GM23338 (cell line): ENCODE data around the gene CDH20.
"Not testable (repeated sequence)": the region's sequence is repeated elsewhere in the genome, so short reads cannot be mapped to it uniquely, and the experiment has no call there.

Source experiments
- CTCF ChIP-seq, 2 experiments: fragments of 200-600 bp in 1 of 2; sonication (generic) in 1 of 2; conservative IDR thresholded peaks; 2 replicates each; pipeline versions ENCODE4 v1.5.1 to v1.6.1; 2016 to 2017; ENCODE audit warnings: antibody characterized with exemption in 2 of 2, low read depth in 2 of 2, mild to moderate bottlenecking in 2 of 2, moderate library complexity in 1 of 2
- ETS1 ChIP-seq: IDR thresholded peaks from 2 replicates; pipeline ENCODE4 v1.6.1; 2016; ENCODE audit warnings: antibody characterized with exemption
- EZH2 ChIP-seq: fragments of 200-600 bp; sonication (generic); IDR thresholded peaks from one replicate; pipeline ENCODE4 v1.8.0; 2017; ENCODE audit warnings: antibody characterized with exemption, mild to moderate bottlenecking, low read depth; ENCODE audit not compliant: unreplicated experiment
- EZH2phosphoT487 ChIP-seq: fragments of 200-600 bp; sonication (generic); IDR thresholded peaks from one replicate; pipeline ENCODE4 v1.8.1; 2018; ENCODE audit warnings: antibody characterized with exemption; ENCODE audit not compliant: unreplicated experiment
- NANOG ChIP-seq: IDR thresholded peaks from 2 replicates; pipeline ENCODE4 v1.6.1; 2016; ENCODE audit warnings: antibody characterized with exemption, borderline replicate concordance
- POLR2AphosphoS5 ChIP-seq: IDR thresholded peaks from 2 replicates; pipeline ENCODE4 v1.6.1; 2016; ENCODE audit warnings: antibody characterized with exemption, low read depth
- REST ChIP-seq: IDR thresholded peaks from one replicate; pipeline ENCODE4 v1.6.1; 2018; ENCODE audit warnings: antibody characterized with exemption; ENCODE audit not compliant: unreplicated experiment
- ZNF114 ChIP-seq: fragments of 250-450 bp; sonication (Bioruptor Pico); IDR thresholded peaks from 2 replicates; pipeline ENCODE4 v1.5.0; 2020; ENCODE audit warnings: mild to moderate bottlenecking, moderate library complexity

GRCh38 chr18:61369671-61370070 is 36.4 kb downstream of the CDH20 start:
- not testable (repeated sequence) for TF ChIP-seq CTCF (conservative IDR thresholded peaks at IDR 0.05; ENCODE audit: low read depth in 2 of 2); REST; NANOG; EZH2; POLR2AphosphoS5; EZH2phosphoT487; ZNF114 (CRISPR knock-in tag); ETS1
